ENCODE data around the gene PANK4. TPM values are rescaled to one million over a fixed set of nuclear protein-coding genes. Genes with fewer than 3 reads are reported as not detected.
A peak's percentile ranks its signal among the peaks of the same experiment; 100 is the strongest.

The PANK4 gene
- total RNA-seq, 4 donors from 2014 or later, result 29.3 to 39.9 (median 38.0) TPM

DNA sequence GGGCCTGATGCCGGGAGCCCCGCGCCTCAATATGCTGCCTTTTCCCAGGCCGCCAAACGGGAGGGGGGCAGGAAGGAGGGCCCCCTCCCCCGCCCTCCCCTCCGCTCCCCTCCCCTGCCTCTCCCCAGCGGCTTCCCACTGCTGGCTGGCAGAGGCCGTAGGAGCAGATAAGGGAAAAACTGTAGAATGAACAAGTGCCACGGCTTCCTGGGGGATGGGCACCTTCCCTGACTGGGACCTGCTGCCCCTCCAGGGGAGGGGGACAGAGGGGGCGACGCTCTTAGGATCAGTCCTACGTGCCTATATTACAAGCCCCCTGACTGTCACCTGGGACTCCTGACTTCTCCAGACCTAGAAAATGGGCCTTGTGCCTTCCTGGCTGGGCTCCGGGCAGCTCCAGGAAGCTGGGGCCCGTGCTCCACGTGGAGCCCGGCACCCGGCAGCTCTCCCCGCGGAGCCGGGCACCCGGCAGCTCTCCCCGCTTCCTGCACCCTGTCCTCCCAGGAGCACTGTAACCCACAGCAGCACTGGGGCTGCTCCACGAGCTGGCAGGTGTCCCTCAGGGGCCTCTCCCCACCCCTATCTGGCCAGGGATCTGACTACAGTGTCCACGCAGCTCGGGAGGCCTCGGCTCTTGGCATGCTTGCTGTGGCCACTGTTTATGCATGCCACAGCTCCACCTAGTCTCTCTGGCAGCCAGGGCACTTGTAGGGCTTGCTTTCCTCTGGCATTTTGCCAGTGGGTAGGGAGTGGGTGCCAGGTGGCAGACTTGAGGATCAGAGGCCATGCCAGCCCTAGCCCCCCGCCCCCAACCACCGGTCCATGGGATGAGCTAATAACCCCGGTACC lies 4.3 kb upstream of the PANK4 start:
- Histone ChIP-seq H3K27me3 (no peaks in the 10 kb centered on the region), H3K9me3 (no peaks in the 10 kb centered on the region), H3K27ac (no peak overlapping the region), H3K4me3 (replicated peaks in 1 of 3) (no peak overlapping the region), H3K4me1 (peaks cover 15 to 43% of the 10 kb centered on the region in 2 donors), H3K36me3 (no peaks in the 10 kb centered on the region)
- intact Hi-C loops (cut with DNase I), result no loop called here
- TF ChIP-seq POLR2A (IDR thresholded peaks at IDR 0.05) (no peak), CTCF (IDR thresholded peaks at IDR 0.05) (peak in 1 of 6 experiments; percentile 16)
- WGBS, 2 donors, result 5 to 42% methylated on average over 2 to 11 of the region's 30 CpGs
- DNase-seq, result peak; percentile 60 to 61

- H3K36me3 ChIP-seq, result no peaks in the 10 kb centered on the region
- intact Hi-C loops (cut with DNase I), result loop anchor here (10.0 kb wide), 2 partner anchors 115 to 335 kb away; partner anchors contain the start of gene FAAP20
- no peak for DNase-seq
- TF ChIP-seq CTCF (IDR thresholded peaks at IDR 0.05), result no peak
- TF ChIP-seq POLR2A (IDR thresholded peaks at IDR 0.05), result no peak
- peak within 1 kb of the TSS in 1 of 3 donors; percentile 2 for H3K4me3 ChIP-seq (replicated peaks in 1 of 3)
- WGBS, 2 donors, result 2 to 6% methylated on average over 18 to 34 of the region's 91 CpGs
- H3K27me3 ChIP-seq, result no peaks in the 10 kb centered on the region
- no peaks in the 10 kb centered on the region for H3K9me3 ChIP-seq
- peaks cover 23 to 49% of the 10 kb centered on the region in 2 donors for H3K4me1 ChIP-seq
- H3K27ac ChIP-seq, result no peak within 1 kb of the TSS
Measured at GRCh38 chr1:2529784-2530512, 3.6 kb upstream of the PANK4 start, which contains the start of gene HES5. TSS of gene HES5 (minus strand) at chr1:2530263. CDS start at chr1:2530164, 99 bp downstream.

DNA sequence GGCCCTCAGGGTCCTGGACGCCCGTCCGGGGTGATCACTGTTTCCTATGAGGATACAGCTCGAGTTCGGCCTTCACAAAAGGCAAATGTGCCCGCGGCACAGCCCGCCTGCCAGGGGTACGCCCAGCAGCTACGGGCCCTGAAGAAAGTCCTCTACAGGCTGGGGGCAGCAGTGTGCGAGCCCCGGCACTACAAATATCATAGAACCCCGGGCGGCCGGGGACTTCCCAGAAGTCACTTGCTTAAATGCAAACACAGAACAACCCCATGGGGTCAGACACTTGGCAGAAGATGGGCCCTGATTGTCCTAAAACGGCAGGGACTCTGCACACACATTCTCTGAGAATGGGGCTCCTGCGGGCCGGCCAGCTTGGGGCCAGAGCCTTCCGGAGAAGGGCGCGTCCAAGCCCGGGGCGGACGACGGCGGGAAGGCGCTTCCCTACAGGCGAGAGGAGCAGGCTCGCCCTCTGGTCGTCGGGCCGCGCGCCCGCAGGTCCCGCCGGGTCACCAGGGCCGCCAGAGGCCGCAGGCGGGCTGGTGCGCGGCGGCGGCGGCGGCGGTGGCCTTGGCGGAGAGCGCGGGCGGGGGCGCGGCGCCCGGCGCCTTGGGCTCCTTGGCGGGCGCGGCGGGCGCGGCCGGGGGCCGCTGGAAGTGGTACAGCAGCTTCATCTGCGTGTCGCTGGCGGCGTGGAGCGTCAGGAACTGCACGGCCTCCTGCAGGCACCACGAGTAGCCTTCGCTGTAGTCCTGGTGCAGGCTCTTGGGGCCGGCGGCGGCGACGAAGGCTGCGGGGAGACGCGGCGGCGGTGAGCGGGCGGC lies 2.8 kb upstream of the PANK4 start:
- Histone ChIP-seq H3K4me3 (replicated peaks in 1 of 3) (peak overlapping the region in 1 of 3 donors; percentile 2), H3K4me1 (peaks cover 30 to 55% of the 10 kb centered on the region in 2 donors)

DNA sequence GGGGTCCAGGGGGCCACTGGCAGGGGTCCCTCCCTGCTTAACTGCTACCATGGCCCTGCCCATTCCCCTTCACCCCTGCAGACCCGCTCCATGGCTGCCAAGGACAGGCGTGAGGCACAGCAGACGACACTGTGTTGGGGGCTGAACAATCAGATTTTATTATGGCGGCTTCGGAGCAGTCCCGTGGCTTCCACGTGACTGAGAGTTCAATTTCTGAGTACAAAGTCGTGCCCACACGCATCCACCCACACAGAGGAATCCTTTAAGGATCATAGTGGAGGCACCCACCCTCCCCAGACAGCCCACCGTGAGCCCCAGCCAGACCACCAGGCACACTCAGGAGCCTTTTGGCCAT lies 2.2 kb upstream of the PANK4 start:
- intact Hi-C loops (cut with DNase I), result loop anchor here (10.0 kb wide), 2 partner anchors 116 to 334 kb away; partner anchors contain the start of gene FAAP20
- H3K9me3 ChIP-seq, result no peaks in the 10 kb centered on the region
- 67 to 71% methylated on average over 9 to 10 of the region's 10 CpGs for WGBS, 2 donors
- no peak overlapping the region for H3K27ac ChIP-seq
- H3K4me1 ChIP-seq, result peaks cover 30 to 55% of the 10 kb centered on the region in 2 donors
- TF ChIP-seq POLR2A (IDR thresholded peaks at IDR 0.05) (no peak), CTCF (IDR thresholded peaks at IDR 0.05) (no peak)
- H3K4me3 ChIP-seq (replicated peaks in 1 of 3), result no peak overlapping the region
- no peaks in the 10 kb centered on the region for H3K27me3 ChIP-seq
- no peaks in the 10 kb centered on the region for H3K36me3 ChIP-seq
- no peak for DNase-seq

More for the DNA sequence above, 2.8 kb upstream of the PANK4 start:
- no peaks in the 10 kb centered on the region for H3K27me3 ChIP-seq
- intact Hi-C loops (cut with DNase I), result loop anchor here (10.0 kb wide), 2 partner anchors 116 to 334 kb away; partner anchors contain the start of gene FAAP20
- no peak overlapping the region for H3K27ac ChIP-seq
- 20 to 39% methylated on average over 13 to 18 of the region's 84 CpGs for WGBS, 2 donors
- TF ChIP-seq CTCF (IDR thresholded peaks at IDR 0.05) (no peak), POLR2A (IDR thresholded peaks at IDR 0.05) (no peak)
- no peaks in the 10 kb centered on the region for H3K36me3 ChIP-seq
- no peaks in the 10 kb centered on the region for H3K9me3 ChIP-seq
- peak; percentile 17 to 18 for DNase-seq

Data from thyroid gland (tissue), 4 donors.